AG09309 (cell line): ENCODE measurements around the gene KIFC3.

ENCODE experiments used
- DNase-seq: peaks from one replicate; pipeline ENCODE4 v3.0.0-alpha.2; 2010; ENCODE audit warnings: low read depth
- H3K4me3 ChIP-seq: 2 replicates; pipeline ENCODE4 v1.5.1; 2011; ENCODE audit warnings: mild to moderate bottlenecking, low read depth, low read length, moderate library complexity; ENCODE audit not compliant: control insufficient read depth
- CTCF ChIP-seq: IDR thresholded peaks from 2 replicates; pipeline ENCODE4 v1.5.1; 2011; ENCODE audit warnings: mild to moderate bottlenecking, low read depth, low read length, inconsistent platforms; ENCODE audit not compliant: insufficient read depth, control insufficient read depth; ENCODE audit errors: missing control alignments

KIFC3 gene

GRCh38 chr16:57808589-57809228 is 6.4 kb upstream of the KIFC3 start:
- H3K4me3 ChIP-seq, result no peak overlapping the region
- DNase-seq, result no peak
- TF ChIP-seq CTCF, result no peak

GRCh38 chr16:57807968-57808528 is 5.8 kb upstream of the KIFC3 start:
- DNase-seq, result peak; percentile 95
- TF ChIP-seq CTCF, result no peak
- H3K4me3 ChIP-seq, result no peak overlapping the region

- no peak for DNase-seq
- no peak overlapping the region for H3K4me3 ChIP-seq
- no peak for TF ChIP-seq CTCF
Measured at GRCh38 chr16:57807252-57807967, 5.1 kb upstream of the KIFC3 start.

- H3K4me3 ChIP-seq, result no peak overlapping the region
- no peak for TF ChIP-seq CTCF
- no peak for DNase-seq
Measured at GRCh38 chr16:57805176-57805575, 2.9 kb upstream of the KIFC3 start.

- DNase-seq, result no peak
- no peak for TF ChIP-seq CTCF
- no peak overlapping the region for H3K4me3 ChIP-seq
Measured at GRCh38 chr16:57804111-57804837, 2.0 kb upstream of the KIFC3 start.

GRCh38 chr16:57803134-57803990 is 1.1 kb upstream of the KIFC3 start:
- H3K4me3 ChIP-seq, result no peak overlapping the region
- no peak for DNase-seq
- TF ChIP-seq CTCF, result no peak
